GM12878 (cell line): Measurements from ENCODE around the gene TRABD2A. TPM values are rescaled to one million over a fixed set of nuclear protein-coding genes. Genes with fewer than 3 reads are reported as not detected.

Source experiments
- ATAC-seq: fragments of 200-7000 bp; cut with Tn5 transposase; 3 replicates; pipeline ENCODE4 v1.9.1; 2020; ENCODE audit warnings: mild to moderate bottlenecking, moderate library complexity
- BruUV-seq: library from RNA; stranded (reverse); fragments of 400-500 nt; replicated peaks from 2 replicates; lab custom pipeline; 2021; lab: Mats Ljungman, UMichigan
- CTCF ChIA-PET: fragments of 300-600 bp; sonication (Branson Sonifier 250); formaldehyde crosslinking; extraction: SDS; loops from one replicate; lab custom pipeline; 2021; ENCODE audit warnings: inconsistent platforms; lab: Yijun Ruan, JAX
- POLR2A ChIA-PET: fragments of 350-600 bp; formaldehyde crosslinking; extraction: SDS; loops from one replicate; lab custom pipeline; 2021; ENCODE audit warnings: inconsistent platforms; lab: Charles Lee
- RAD21 ChIA-PET: fragments of 300-600 bp; sonication (Branson Sonifier 250); formaldehyde crosslinking; loops from one replicate; lab custom pipeline; 2023; ENCODE audit warnings: antibody characterized with exemption; ENCODE audit not compliant: unreplicated experiment; lab: Charles Lee
- SMC1A ChIA-PET: fragments of 300-600 bp; sonication (Branson Sonifier 250); formaldehyde crosslinking; loops from one replicate; lab custom pipeline; 2023; ENCODE audit not compliant: unreplicated experiment, uncharacterized antibody; lab: Charles Lee
- DNase-seq: peaks from one replicate; pipeline ENCODE4 v3.0.0-alpha.2; 2011; ENCODE audit warnings: low read depth, low spot score
- FAIRE-seq: peaks from 3 replicates; lab custom pipeline; 2011; peaks lifted over from hg19 to GRCh38; lab: Jason Lieb, UNC
- H2AFZ ChIP-seq: 2 replicates; pipeline ENCODE4 v1.6.0; 2011; ENCODE audit warnings: low read depth, low read length, control low read depth; ENCODE audit not compliant: control insufficient read depth
- H3K27ac ChIP-seq: 2 replicates; pipeline ENCODE4 v1.5.1; 2011; ENCODE audit warnings: control low read depth; ENCODE audit not compliant: control insufficient read depth, insufficient read depth
- H3K27me3 ChIP-seq, 2 experiments: replicated peaks in 1 of 2; 2 replicates each; pipeline versions ENCODE4 v1.6.0 to v1.6.1; 2011; ENCODE audit warnings: low read length in 1 of 2; ENCODE audit not compliant: control insufficient read depth in 2 of 2, insufficient read depth in 2 of 2
- H3K36me3 ChIP-seq, 2 experiments: 2 replicates each; pipeline ENCODE4 v1.5.1; 2011; ENCODE audit warnings: low read length in 1 of 2; ENCODE audit not compliant: control insufficient read depth in 2 of 2, insufficient read depth in 2 of 2
- H3K4me1 ChIP-seq: 2 replicates; pipeline ENCODE4 v1.6.1; 2011; ENCODE audit warnings: mild to moderate bottlenecking, low read length, moderate library complexity, mixed read lengths; ENCODE audit not compliant: control insufficient read depth, insufficient read depth
- H3K4me2 ChIP-seq: 2 replicates; pipeline ENCODE4 v1.6.0; 2011; ENCODE audit warnings: control low read depth; ENCODE audit not compliant: control insufficient read depth, insufficient read depth
- H3K4me3 ChIP-seq: fragments of 200-600 bp; sonication (generic); 2 replicates; pipeline ENCODE4 v1.5.1; 2016
- H3K79me2 ChIP-seq: 2 replicates; pipeline ENCODE4 v1.6.0; 2011; ENCODE audit warnings: low read length; ENCODE audit not compliant: control insufficient read depth, insufficient read depth
- H3K9ac ChIP-seq: 2 replicates; pipeline ENCODE4 v1.8.0; 2011; ENCODE audit warnings: low read length, control low read depth, mixed read lengths; ENCODE audit not compliant: control insufficient read depth, insufficient read depth
- H3K9me3 ChIP-seq: replicated peaks from 3 replicates; pipeline ENCODE4 v1.5.1; 2011; ENCODE audit warnings: mild to moderate bottlenecking, low read length; ENCODE audit not compliant: control insufficient read depth, insufficient read depth
- H4K20me1 ChIP-seq: 2 replicates; pipeline ENCODE4 v1.6.0; 2011; ENCODE audit not compliant: control insufficient read depth, insufficient read depth
- CHD2 ChIP-seq: IDR thresholded peaks from 2 replicates; pipeline ENCODE4 v1.6.1; 2011; ENCODE audit warnings: low read depth, low read length, improper control_type of control experiment, borderline replicate concordance
- NR2F1 ChIP-seq: fragments of 450-650 bp; conservative IDR thresholded peaks from 2 replicates; pipeline ENCODE4 v1.6.1; 2017; ENCODE audit warnings: mild to moderate bottlenecking
- SMC3 ChIP-seq: IDR thresholded peaks from 2 replicates; pipeline ENCODE4 v1.6.1; 2011; ENCODE audit warnings: low read length, improper control_type of control experiment, borderline replicate concordance
- SREBF2 ChIP-seq: IDR thresholded peaks from 2 replicates; pipeline ENCODE4 v1.6.1; 2012; ENCODE audit warnings: mild to moderate bottlenecking, low read length
- WGBS: methylation state at CpG from one replicate; pipeline ENCODE4 v1.1.6; 2016; ENCODE audit warnings: low lambda C conversion rate; ENCODE audit not compliant: insufficient replicate concordance, insufficient coverage; ENCODE audit errors: missing lambda C conversion rate; 5-methylcytosine and 5-hydroxymethylcytosine counted together
- in situ Hi-C: fragments of 300-500 bp; cut with MboI; formaldehyde crosslinking; loops from 9 replicates; pipeline ENCODE4 v1.14.3; 2018; ENCODE audit warnings: mixed read lengths
- intact Hi-C: fragments of 100-400 bp; cut with micrococcal nuclease; formaldehyde crosslinking; loops from one replicate; pipeline ENCODE4 v1.14.2; 2022; ENCODE audit not compliant: unreplicated experiment
- polyA plus RNA-seq, 11 experiments: library from polyadenylated mRNA; depleted of rRNA in 4 of 11; unstranded in 6 of 11; stranded (reverse) in 5 of 11; fragments of >200 nt; fragmentation: Nextera tagmentation in 4 of 11; fragmentation: Illumina TruSeq in 1 of 11; extraction: Ambion mirVana in 4 of 11; extraction: Trizol in 1 of 11; gene quantifications; 1 replicate in 1 of 11; 2 replicates in 10 of 11; pipeline versions ENCODE4 v1.2.1 to v1.2.3, GENCODE V29; 2011 to 2016; ENCODE audit warnings: inconsistent platforms in 2 of 11, missing spikeins in 2 of 11, low read depth in 1 of 11
- total RNA-seq, 4 experiments: library from RNA; depleted of rRNA in 3 of 4; stranded (reverse); fragments of >200 nt in 3 of 4; fragmentation: Illumina TruSeq in 1 of 4; extraction: Trizol in 1 of 4; gene quantifications; 2 replicates each; pipeline versions ENCODE4 v1.2.1 to v1.2.3, GENCODE V29; 2013 to 2021
- TF ChIP-seq, protein P1 (sequence below): fragments of 450-650 bp; IDR thresholded peaks from 2 replicates; pipeline ENCODE4 v1.6.1; 2014; ENCODE audit warnings: mild to moderate bottlenecking

The TRABD2A gene
- total and polyA plus RNA-seq, 10 of the 15 experiments (the other 5 are each of a cell fraction or from before 2014, with no cell fraction given), result 1.4 to 7.6 (median 4.1) TPM

DNA sequence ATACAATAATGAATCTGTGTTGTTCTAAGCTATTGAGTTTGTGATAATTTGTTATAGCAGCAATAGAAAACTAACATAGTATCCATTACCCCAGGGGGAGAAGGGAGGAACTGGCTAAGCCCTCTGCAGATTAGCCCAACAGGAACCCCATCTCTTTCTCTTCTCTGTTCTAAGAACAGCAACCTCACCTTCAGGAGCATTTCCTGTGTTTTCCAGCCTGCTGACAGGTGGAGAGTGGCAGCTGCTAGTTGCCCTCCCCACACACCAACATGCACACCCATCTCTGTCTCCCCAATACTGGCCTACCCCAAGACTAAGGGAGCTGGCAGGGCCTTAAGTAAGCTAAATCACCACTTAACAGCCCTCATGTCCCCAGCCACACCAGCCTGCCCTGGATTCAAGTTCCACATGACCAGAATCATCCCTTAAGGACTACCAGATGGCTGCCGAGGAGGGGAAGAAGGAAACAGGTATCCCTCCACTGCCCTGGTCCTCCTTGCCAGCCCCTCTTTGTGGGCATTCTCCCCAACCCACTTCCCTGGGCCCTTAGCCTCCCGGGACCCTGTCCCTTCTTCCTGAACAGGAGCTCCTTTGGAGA is 52.8 kb downstream of the TRABD2A start (continued):
- no peak for TF ChIP-seq SMC3
- TF ChIP-seq NR2F1, result no peak

DNA sequence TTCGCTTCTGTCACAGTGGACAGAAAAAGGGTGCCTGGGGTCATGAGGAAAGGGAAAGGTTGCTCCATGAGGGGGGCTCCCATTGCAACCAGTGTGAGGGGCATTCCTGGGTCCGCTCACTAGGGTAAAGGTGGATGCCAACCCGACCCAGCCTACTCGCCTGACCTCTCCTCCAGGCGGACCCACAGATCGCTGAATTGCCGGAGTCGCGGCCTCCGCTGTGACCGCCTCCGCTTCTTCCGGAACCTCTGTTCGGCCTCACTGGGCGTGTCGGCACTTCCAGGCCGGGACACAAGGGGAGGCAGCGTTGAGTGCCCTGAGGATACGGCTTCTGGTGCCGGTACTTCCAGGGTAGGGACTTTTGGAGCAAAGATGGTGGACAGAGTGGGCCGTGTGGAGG is 57.1 kb downstream of the TRABD2A start:
- in situ Hi-C loops (no loop called here), intact Hi-C loops (no loop called here)
- FAIRE-seq (no peak), DNase-seq (no peak), ATAC-seq (no peak)
- BruUV-seq, result no TSS peak
- Histone ChIP-seq H3K9me3 (no peaks in the 10 kb centered on the region), H3K27ac (no peak overlapping the region), H3K4me2 (no peak overlapping the region), H2AFZ (no peak overlapping the region), H4K20me1 (no peaks in the 10 kb centered on the region), H3K27me3 (peaks cover 0 to 8% of the 10 kb centered on the region in 2 experiments; a peak in 2 of 4 replicates), H3K4me1 (no peaks in the 10 kb centered on the region), H3K36me3 (no peaks in the 10 kb centered on the region), H3K4me3 (no peak overlapping the region), H3K79me2 (no peaks in the 10 kb centered on the region), H3K9ac (no peak overlapping the region)
- CTCF ChIA-PET, result interaction anchor here (1.4 kb wide), 1 partner anchor 102 kb away, joined by 5 read pairs; no protein-coding TSS in a partner anchor
- RAD21 ChIA-PET, result interaction anchor here (0.6 kb wide), 1 partner anchor 427 kb away, joined by 4 read pairs; no protein-coding TSS in a partner anchor
- SMC1A ChIA-PET, result interaction anchor here (1.2 to 1.5 kb wide), 2 partner anchors 9 to 23 kb away, joined by 3 read pairs; no protein-coding TSS in a partner anchor
- 71% methylated on average over 21 of the region's 21 CpGs for WGBS
- TF ChIP-seq, protein P1, sequence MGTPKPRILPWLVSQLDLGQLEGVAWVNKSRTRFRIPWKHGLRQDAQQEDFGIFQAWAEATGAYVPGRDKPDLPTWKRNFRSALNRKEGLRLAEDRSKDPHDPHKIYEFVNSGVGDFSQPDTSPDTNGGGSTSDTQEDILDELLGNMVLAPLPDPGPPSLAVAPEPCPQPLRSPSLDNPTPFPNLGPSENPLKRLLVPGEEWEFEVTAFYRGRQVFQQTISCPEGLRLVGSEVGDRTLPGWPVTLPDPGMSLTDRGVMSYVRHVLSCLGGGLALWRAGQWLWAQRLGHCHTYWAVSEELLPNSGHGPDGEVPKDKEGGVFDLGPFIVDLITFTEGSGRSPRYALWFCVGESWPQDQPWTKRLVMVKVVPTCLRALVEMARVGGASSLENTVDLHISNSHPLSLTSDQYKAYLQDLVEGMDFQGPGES, result no peak
- TF ChIP-seq SREBF2 (no peak), CHD2 (no peak)
- POLR2A ChIA-PET, result interaction anchor here (0.5 to 0.6 kb wide), 2 partner anchors 78 to 628 kb away, joined by 3 to 4 read pairs; no protein-coding TSS in a partner anchor
